GM10266 (cell line): ENCODE data around the gene DSTYK.
"Not testable (repeated sequence)": the region's sequence is repeated elsewhere in the genome, so short reads cannot be mapped to it uniquely, and the experiment has no call there.

Source experiments
- DNase-seq: peaks from one replicate; pipeline ENCODE4 v3.0.0; 2012; ENCODE audit errors: extremely low spot score
- CTCF ChIP-seq: IDR thresholded peaks from 2 replicates; pipeline ENCODE4 v1.5.1; 2012; ENCODE audit warnings: mild to moderate bottlenecking, low read depth; ENCODE audit not compliant: control insufficient read depth, insufficient read depth; ENCODE audit errors: missing control alignments

DSTYK gene

GRCh38 chr1:205169248-205169647 lies 42.3 kb downstream of the DSTYK start:
- no peak for TF ChIP-seq CTCF
- no peak for DNase-seq

- no peak for TF ChIP-seq CTCF
- no peak for DNase-seq
Measured at GRCh38 chr1:205168291-205168690, 43.2 kb downstream of the DSTYK start.

- no peak for DNase-seq
- no peak for TF ChIP-seq CTCF
Measured at GRCh38 chr1:205162301-205162700, 49.2 kb downstream of the DSTYK start.

GRCh38 chr1:205161076-205161475 lies 50.4 kb downstream of the DSTYK start:
- DNase-seq: no peak
- TF ChIP-seq CTCF: no peak

- no peak for DNase-seq
Measured at GRCh38 chr1:205158048-205158616, 53.4 kb downstream of the DSTYK start.

GRCh38 chr1:205155665-205156377 lies 55.7 kb downstream of the DSTYK start:
- not testable (repeated sequence) for DNase-seq

More at GRCh38 chr1:205158048-205158616, 53.4 kb downstream of the DSTYK start:
- TF ChIP-seq CTCF: no peak

- DNase-seq: no peak
- no peak for TF ChIP-seq CTCF
Measured at GRCh38 chr1:205152505-205152904, 59.0 kb downstream of the DSTYK start.
